Loucy (cell line): ENCODE results near the gene EFCAB8.

Source experiments
- H2AFZ ChIP-seq: fragments of 200-600 bp; sonication (generic); 2 replicates; pipeline ENCODE4 v1.6.0; 2016; ENCODE audit warnings: antibody characterized with exemption, mild to moderate bottlenecking, low read length, moderate library complexity
- H3F3A ChIP-seq: fragments of 200-600 bp; 2 replicates; pipeline ENCODE4 v1.6.0; 2016; ENCODE audit warnings: antibody characterized with exemption, low read depth, mild to moderate bottlenecking
- H3K27me3 ChIP-seq: fragments of 200-600 bp; sonication (generic); 2 replicates; pipeline ENCODE4 v1.6.1; 2014; ENCODE audit warnings: low read length, mild to moderate bottlenecking; ENCODE audit not compliant: insufficient read depth, poor library complexity, severe bottlenecking
- H3K36me3 ChIP-seq: fragments of 200-600 bp; sonication (generic); 2 replicates; pipeline ENCODE4 v1.6.1; 2016; ENCODE audit warnings: low read length; ENCODE audit not compliant: insufficient read depth
- H3K4me1 ChIP-seq: fragments of 200-600 bp; sonication (generic); 2 replicates; pipeline ENCODE4 v1.5.1; 2014; ENCODE audit warnings: low read length, mild to moderate bottlenecking; ENCODE audit not compliant: insufficient read depth, poor library complexity, severe bottlenecking
- H3K4me2 ChIP-seq: fragments of 200-600 bp; sonication (generic); 2 replicates; pipeline ENCODE4 v1.6.0; 2014; ENCODE audit warnings: antibody characterized with exemption, low read length, low read depth, mild to moderate bottlenecking; ENCODE audit not compliant: poor library complexity, severe bottlenecking
- H3K4me3 ChIP-seq: fragments of 200-600 bp; sonication (generic); 2 replicates; pipeline ENCODE4 v1.5.1; 2014; ENCODE audit warnings: low read length, mild to moderate bottlenecking, mixed read lengths; ENCODE audit not compliant: poor library complexity, severe bottlenecking
- H3K79me2 ChIP-seq: fragments of 200-600 bp; sonication (generic); 2 replicates; pipeline ENCODE4 v1.6.1; 2014; ENCODE audit warnings: low read length; ENCODE audit not compliant: insufficient read depth
- H3K9ac ChIP-seq: fragments of 200-600 bp; sonication (generic); 2 replicates; pipeline ENCODE4 v1.6.0; 2014; ENCODE audit warnings: mild to moderate bottlenecking, low read depth, low read length, moderate library complexity; ENCODE audit not compliant: poor library complexity, severe bottlenecking
- H3K9me2 ChIP-seq: fragments of 200-600 bp; sonication (generic); replicated peaks from 2 replicates; pipeline ENCODE4 v1.6.1; 2016; ENCODE audit warnings: low read depth, low read length, mixed read lengths
- H3K9me3 ChIP-seq: fragments of 200-600 bp; sonication (generic); 2 replicates; pipeline ENCODE4 v1.6.1; 2014; ENCODE audit warnings: mild to moderate bottlenecking, antibody characterized with exemption, low read length, low read depth; ENCODE audit not compliant: insufficient read depth
- H4K20me1 ChIP-seq: fragments of 200-600 bp; sonication (generic); 2 replicates; pipeline ENCODE4 v1.6.0; 2014; ENCODE audit warnings: antibody characterized with exemption, low read length, mild to moderate bottlenecking; ENCODE audit not compliant: insufficient read depth, poor library complexity, severe bottlenecking
- EZH2phosphoT487 ChIP-seq: fragments of 200-600 bp; IDR thresholded peaks from 2 replicates; pipeline ENCODE4 v1.6.1; 2018; ENCODE audit warnings: antibody characterized with exemption, mild to moderate bottlenecking, moderate library complexity, borderline replicate concordance
- TF ChIP-seq, protein P1 (sequence below): fragments of 200-600 bp; sonication (generic); conservative IDR thresholded peaks from 2 replicates; pipeline ENCODE4 v1.5.1; 2014; ENCODE audit warnings: mild to moderate bottlenecking, antibody characterized with exemption, low read length

Gene EFCAB8

DNA sequence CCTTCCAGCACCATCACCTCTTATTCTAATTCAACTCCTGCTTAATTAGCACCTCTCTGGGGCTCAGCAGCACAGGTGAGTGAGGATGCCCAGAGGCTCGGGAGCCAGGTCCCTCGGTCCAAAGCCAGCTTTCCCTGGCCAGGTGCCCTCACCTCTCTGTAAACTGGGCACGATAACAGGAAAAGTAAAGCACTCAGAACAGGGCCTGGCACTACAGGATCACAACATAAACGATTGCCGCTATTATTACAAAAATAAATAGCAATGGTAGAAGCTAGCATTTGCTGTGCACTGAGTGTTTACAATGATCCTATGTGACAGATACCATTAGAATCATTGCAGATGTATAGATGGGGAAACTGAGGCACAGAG is 151.4 kb downstream of the EFCAB8 start:
- Histone ChIP-seq H3K9me2 (no peaks in the 10 kb centered on the region), H3F3A (no peaks in the 10 kb centered on the region), H3K9me3 (peaks cover 3% of the 10 kb centered on the region; the same call in 1 of the 2 replicates), H3K4me1 (no peaks in the 10 kb centered on the region), H3K4me2 (no peak overlapping the region), H3K27me3 (no peaks in the 10 kb centered on the region), H3K9ac (no peak overlapping the region), H4K20me1 (no peaks in the 10 kb centered on the region), H3K4me3 (no peak overlapping the region), H3K36me3 (no peaks in the 10 kb centered on the region), H3K79me2 (no peaks in the 10 kb centered on the region), H2AFZ (no peak overlapping the region)
- no peak for TF ChIP-seq EZH2phosphoT487
- TF ChIP-seq, protein P1, sequence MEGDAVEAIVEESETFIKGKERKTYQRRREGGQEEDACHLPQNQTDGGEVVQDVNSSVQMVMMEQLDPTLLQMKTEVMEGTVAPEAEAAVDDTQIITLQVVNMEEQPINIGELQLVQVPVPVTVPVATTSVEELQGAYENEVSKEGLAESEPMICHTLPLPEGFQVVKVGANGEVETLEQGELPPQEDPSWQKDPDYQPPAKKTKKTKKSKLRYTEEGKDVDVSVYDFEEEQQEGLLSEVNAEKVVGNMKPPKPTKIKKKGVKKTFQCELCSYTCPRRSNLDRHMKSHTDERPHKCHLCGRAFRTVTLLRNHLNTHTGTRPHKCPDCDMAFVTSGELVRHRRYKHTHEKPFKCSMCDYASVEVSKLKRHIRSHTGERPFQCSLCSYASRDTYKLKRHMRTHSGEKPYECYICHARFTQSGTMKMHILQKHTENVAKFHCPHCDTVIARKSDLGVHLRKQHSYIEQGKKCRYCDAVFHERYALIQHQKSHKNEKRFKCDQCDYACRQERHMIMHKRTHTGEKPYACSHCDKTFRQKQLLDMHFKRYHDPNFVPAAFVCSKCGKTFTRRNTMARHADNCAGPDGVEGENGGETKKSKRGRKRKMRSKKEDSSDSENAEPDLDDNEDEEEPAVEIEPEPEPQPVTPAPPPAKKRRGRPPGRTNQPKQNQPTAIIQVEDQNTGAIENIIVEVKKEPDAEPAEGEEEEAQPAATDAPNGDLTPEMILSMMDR, result no peak

DNA sequence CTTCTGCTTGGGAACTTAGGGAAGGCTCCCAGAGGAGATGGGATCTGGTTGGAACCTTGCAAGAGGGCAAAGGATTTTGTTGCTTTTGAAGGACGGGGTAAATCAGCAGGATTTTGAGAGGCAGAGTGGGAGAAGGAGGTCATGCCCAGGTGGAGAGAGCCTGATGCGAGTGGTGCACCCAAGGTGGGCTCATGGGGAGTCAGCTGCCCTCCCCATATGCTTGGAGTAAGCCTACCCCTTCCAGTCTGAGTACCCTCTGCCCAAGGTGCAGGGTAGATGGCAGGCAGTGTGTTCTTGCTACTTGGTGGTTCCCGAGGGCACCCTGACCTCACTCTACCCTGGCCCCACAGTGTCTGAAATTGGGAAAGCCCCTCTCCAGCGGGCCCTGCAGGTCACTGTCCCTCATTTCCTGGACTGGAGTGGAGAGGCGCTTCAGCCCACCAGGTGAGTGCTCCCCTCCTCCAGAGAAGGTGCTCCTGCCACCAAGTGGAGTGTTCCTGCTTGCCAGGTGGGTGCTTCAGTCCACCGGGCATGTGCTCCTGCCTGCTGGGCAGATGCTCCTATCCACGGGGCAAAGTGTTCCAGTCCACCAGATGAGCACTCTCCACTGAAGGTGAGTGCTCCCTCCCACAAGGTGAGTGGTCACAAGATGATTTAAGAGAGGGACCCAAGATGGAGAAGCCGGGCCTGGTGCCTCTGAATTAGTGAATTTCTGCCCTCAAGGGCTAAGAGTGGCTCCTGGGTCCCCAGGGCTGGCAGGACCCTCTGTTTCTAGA is 152.1 kb downstream of the EFCAB8 start:
- H3K79me2 ChIP-seq, result no peaks in the 10 kb centered on the region
- H3K4me1 ChIP-seq, result no peaks in the 10 kb centered on the region
- H3K9me2 ChIP-seq, result no peaks in the 10 kb centered on the region
- no peaks in the 10 kb centered on the region for H3K36me3 ChIP-seq
- no peaks in the 10 kb centered on the region for H4K20me1 ChIP-seq
- no peak overlapping the region for H3K9ac ChIP-seq
- H3K4me2 ChIP-seq, result no peak overlapping the region
- H3K4me3 ChIP-seq, result no peak overlapping the region
- no peaks in the 10 kb centered on the region for H3K9me3 ChIP-seq
- H2AFZ ChIP-seq, result no peak overlapping the region
- no peaks in the 10 kb centered on the region for H3F3A ChIP-seq
- H3K27me3 ChIP-seq, result no peaks in the 10 kb centered on the region
- TF ChIP-seq EZH2phosphoT487, result no peak
- TF ChIP-seq, protein P1, result no peak
